ENCODE data around the gene SURF6. TPM values are rescaled to one million over a fixed set of nuclear protein-coding genes. Genes with fewer than 3 reads are reported as not detected.

The SURF6 gene
- total RNA-seq, 1 experiment from 2014 or later = 32.4 TPM

GRCh38 chr9:133360400-133361393 lies 24.7 kb upstream of the SURF6 start:
- Mint-ChIP-seq H3K4me1 (ENCODE audit: low read depth, unreplicated experiment) (peaks cover 20% of the 10 kb centered on the region), H3K9me3 (ENCODE audit: unreplicated experiment) (no peaks in the 10 kb centered on the region), H3K4me3 (ENCODE audit: unreplicated experiment) (no peak overlapping the region), H3K27me3 (ENCODE audit: insufficient read depth, unreplicated experiment) (no peaks in the 10 kb centered on the region), H3K36me3 (ENCODE audit: insufficient read depth, unreplicated experiment) (peaks cover 97% of the 10 kb centered on the region), H3K27ac (ENCODE audit: unreplicated experiment) (peak overlapping the region; percentile 38)
- Histone ChIP-seq H3K27me3 (replicated peaks; ENCODE audit: control insufficient read depth, insufficient read depth, low read length) (no peaks in the 10 kb centered on the region), H3K9me3 (no peaks in the 10 kb centered on the region), H3K36me3 (ENCODE audit: control insufficient read depth, insufficient read depth, low read length) (peaks cover 4% of the 10 kb centered on the region), H3K4me3 (ENCODE audit: low read depth, low read length) (no peak overlapping the region), H3K4me1 (peaks cover 8% of the 10 kb centered on the region)
- BruUV-seq (replicated peaks) = no TSS peak
- DNase-seq = no peak
- TF ChIP-seq, protein P1, sequence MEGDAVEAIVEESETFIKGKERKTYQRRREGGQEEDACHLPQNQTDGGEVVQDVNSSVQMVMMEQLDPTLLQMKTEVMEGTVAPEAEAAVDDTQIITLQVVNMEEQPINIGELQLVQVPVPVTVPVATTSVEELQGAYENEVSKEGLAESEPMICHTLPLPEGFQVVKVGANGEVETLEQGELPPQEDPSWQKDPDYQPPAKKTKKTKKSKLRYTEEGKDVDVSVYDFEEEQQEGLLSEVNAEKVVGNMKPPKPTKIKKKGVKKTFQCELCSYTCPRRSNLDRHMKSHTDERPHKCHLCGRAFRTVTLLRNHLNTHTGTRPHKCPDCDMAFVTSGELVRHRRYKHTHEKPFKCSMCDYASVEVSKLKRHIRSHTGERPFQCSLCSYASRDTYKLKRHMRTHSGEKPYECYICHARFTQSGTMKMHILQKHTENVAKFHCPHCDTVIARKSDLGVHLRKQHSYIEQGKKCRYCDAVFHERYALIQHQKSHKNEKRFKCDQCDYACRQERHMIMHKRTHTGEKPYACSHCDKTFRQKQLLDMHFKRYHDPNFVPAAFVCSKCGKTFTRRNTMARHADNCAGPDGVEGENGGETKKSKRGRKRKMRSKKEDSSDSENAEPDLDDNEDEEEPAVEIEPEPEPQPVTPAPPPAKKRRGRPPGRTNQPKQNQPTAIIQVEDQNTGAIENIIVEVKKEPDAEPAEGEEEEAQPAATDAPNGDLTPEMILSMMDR (IDR thresholded peaks at IDR 0.05; ENCODE audit: insufficient read depth in 1 of 2, low read depth in 1 of 2, low read length in 1 of 2, severe bottlenecking in 1 of 2, unreplicated experiment in 1 of 2) = no peak
- POLR2A ChIA-PET = interaction anchor here (0.5 to 1.1 kb wide), 2 partner anchors 23 to 99 kb away, joined by 3 read pairs; partner anchors contain the start of gene CACFD1
- intact Hi-C loops (cut with micrococcal nuclease; ENCODE audit: unreplicated experiment) = no loop called here
- CTCF ChIA-PET = interaction anchor here (0.5 to 0.6 kb wide), 2 partner anchors 29 to 118 kb away, joined by 4 read pairs; partner anchors contain the start of gene SLC2A6

DNA sequence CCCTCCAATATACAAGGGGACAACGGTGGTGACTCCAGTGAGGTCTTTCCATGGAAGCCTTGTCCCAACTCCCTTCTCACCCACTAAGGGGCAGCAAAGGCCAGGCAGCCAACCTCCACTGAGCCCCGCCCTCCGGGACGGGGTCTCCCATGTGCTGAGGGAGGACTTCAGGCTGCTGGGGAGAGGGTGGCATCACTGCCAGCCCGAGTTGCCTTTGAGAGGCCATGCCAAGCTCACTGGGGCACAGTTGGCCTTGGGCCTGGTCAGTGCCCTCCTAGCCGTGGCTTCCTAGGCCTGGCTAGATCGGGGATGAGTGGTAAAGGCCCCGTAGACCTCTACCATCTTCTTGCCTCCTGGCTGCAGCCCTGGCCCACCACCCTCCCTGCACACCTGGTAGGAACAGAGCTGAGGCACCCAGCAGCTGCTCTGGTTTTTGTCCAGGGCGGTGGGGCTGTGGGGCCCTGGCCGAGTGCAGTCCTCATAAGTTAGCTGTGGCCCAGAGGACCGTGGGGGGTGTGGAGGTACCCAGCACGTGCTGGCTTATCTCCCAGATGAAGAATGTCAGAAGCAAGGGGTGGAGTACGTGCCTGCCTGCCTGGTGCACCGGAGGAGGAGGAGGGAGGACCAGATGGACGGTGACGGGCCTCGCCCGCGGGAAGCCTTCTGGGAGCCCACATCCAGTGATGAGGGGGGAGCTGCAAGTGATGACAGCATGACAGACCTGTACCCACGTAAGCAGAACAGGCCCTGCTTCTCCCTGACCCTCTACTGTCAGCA lies 23.6 kb upstream of the SURF6 start:
- Histone ChIP-seq H3K27me3 (replicated peaks; ENCODE audit: control insufficient read depth, insufficient read depth, low read length) (no peaks in the 10 kb centered on the region), H3K9me3 (no peaks in the 10 kb centered on the region), H3K36me3 (ENCODE audit: control insufficient read depth, insufficient read depth, low read length) (peaks cover 2% of the 10 kb centered on the region), H3K4me3 (ENCODE audit: low read depth, low read length) (no peak overlapping the region), H3K4me1 (peaks cover 14% of the 10 kb centered on the region)
- Mint-ChIP-seq H3K4me1 (ENCODE audit: low read depth, unreplicated experiment) (peaks cover 20% of the 10 kb centered on the region), H3K36me3 (ENCODE audit: insufficient read depth, unreplicated experiment) (peaks cover 94% of the 10 kb centered on the region), H3K9me3 (ENCODE audit: unreplicated experiment) (no peaks in the 10 kb centered on the region), H3K4me3 (ENCODE audit: unreplicated experiment) (no peak overlapping the region), H3K27ac (ENCODE audit: unreplicated experiment) (peak overlapping the region; percentile 42), H3K27me3 (ENCODE audit: insufficient read depth, unreplicated experiment) (no peaks in the 10 kb centered on the region)
- intact Hi-C loops (cut with micrococcal nuclease; ENCODE audit: unreplicated experiment) = loop anchor here (1.0 kb wide), 2 partner anchors 45 to 127 kb away; no protein-coding TSS in a partner anchor
- BruUV-seq (replicated peaks) = no TSS peak
- POLR2A ChIA-PET = interaction anchor here (1.1 kb wide), 1 partner anchor 100 kb away, joined by 3 read pairs; the partner anchor contains the start of gene CACFD1
- TF ChIP-seq, protein P1 (IDR thresholded peaks at IDR 0.05; ENCODE audit: insufficient read depth in 1 of 2, low read depth in 1 of 2, low read length in 1 of 2, severe bottlenecking in 1 of 2, unreplicated experiment in 1 of 2) = peak; percentile 32 to 57
- CTCF ChIA-PET = interaction anchor here (0.6 kb wide), 1 partner anchor 119 kb away, joined by 4 read pairs; the partner anchor contains the start of gene SLC2A6
- DNase-seq = peak; percentile 58 to 70

DNA sequence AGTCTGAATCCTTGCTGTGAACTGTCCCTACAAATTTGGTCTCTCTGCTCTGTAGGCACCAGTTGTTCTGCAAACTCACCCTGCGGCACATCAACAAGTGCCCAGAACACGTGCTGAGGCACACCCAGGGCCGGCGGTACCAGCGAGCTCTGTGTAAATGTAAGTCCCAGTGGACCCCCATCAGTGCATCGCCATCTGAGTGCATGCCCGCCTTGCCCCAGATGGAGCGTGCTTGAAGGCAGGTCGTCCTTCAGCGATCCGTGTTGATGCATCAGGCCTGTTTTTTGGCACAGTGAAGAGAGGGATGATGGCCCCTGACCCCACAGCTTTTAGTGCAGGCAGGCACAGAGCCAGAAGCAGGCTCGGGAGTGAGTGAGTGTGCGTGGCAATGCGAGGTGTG lies 21.7 kb upstream of the SURF6 start:
- BruUV-seq (replicated peaks) = no TSS peak
- peaks cover 5% of the 10 kb centered on the region for H3K36me3 ChIP-seq (ENCODE audit: control insufficient read depth, insufficient read depth, low read length)
- CTCF ChIA-PET = interaction anchor here (0.9 to 1.8 kb wide), 7 partner anchors 8 to 170 kb away, joined by 3 to 9 read pairs (median 3); partner anchors contain the start of genes MED22 and RPL7A
- H3K36me3 Mint-ChIP-seq (ENCODE audit: insufficient read depth, unreplicated experiment) = peaks cover 93% of the 10 kb centered on the region
- peak overlapping the region; percentile 62 for H3K4me3 ChIP-seq (ENCODE audit: low read depth, low read length)
- no peaks in the 10 kb centered on the region for H3K9me3 Mint-ChIP-seq (ENCODE audit: unreplicated experiment)
- H3K9me3 ChIP-seq = no peaks in the 10 kb centered on the region
- no peaks in the 10 kb centered on the region for H3K27me3 Mint-ChIP-seq (ENCODE audit: insufficient read depth, unreplicated experiment)
- no peaks in the 10 kb centered on the region for H3K27me3 ChIP-seq (replicated peaks; ENCODE audit: control insufficient read depth, insufficient read depth, low read length)
- no peak overlapping the region for H3K27ac Mint-ChIP-seq (ENCODE audit: unreplicated experiment)
- POLR2A ChIA-PET = no interaction called here
- peaks cover 20% of the 10 kb centered on the region for H3K4me1 Mint-ChIP-seq (ENCODE audit: low read depth, unreplicated experiment)
- peaks cover 14% of the 10 kb centered on the region for H3K4me1 ChIP-seq
- intact Hi-C loops (cut with micrococcal nuclease; ENCODE audit: unreplicated experiment) = loop anchor here (2.0 kb wide), 2 partner anchors 19 to 37 kb away; partner anchors contain the start of genes STKLD1 and SURF4
- DNase-seq = no peak
- TF ChIP-seq, protein P1 (IDR thresholded peaks at IDR 0.05; ENCODE audit: insufficient read depth in 1 of 2, low read depth in 1 of 2, low read length in 1 of 2, severe bottlenecking in 1 of 2, unreplicated experiment in 1 of 2) = no peak
- peak overlapping the region; percentile 86 for H3K4me3 Mint-ChIP-seq (ENCODE audit: unreplicated experiment)
